ENCODE results near the gene CPTP. TPM values are rescaled to one million over a fixed set of nuclear protein-coding genes. Genes with fewer than 3 reads are reported as not detected.

The CPTP gene
- total RNA-seq, 1 experiment from 2014 or later = 141 TPM

DNA sequence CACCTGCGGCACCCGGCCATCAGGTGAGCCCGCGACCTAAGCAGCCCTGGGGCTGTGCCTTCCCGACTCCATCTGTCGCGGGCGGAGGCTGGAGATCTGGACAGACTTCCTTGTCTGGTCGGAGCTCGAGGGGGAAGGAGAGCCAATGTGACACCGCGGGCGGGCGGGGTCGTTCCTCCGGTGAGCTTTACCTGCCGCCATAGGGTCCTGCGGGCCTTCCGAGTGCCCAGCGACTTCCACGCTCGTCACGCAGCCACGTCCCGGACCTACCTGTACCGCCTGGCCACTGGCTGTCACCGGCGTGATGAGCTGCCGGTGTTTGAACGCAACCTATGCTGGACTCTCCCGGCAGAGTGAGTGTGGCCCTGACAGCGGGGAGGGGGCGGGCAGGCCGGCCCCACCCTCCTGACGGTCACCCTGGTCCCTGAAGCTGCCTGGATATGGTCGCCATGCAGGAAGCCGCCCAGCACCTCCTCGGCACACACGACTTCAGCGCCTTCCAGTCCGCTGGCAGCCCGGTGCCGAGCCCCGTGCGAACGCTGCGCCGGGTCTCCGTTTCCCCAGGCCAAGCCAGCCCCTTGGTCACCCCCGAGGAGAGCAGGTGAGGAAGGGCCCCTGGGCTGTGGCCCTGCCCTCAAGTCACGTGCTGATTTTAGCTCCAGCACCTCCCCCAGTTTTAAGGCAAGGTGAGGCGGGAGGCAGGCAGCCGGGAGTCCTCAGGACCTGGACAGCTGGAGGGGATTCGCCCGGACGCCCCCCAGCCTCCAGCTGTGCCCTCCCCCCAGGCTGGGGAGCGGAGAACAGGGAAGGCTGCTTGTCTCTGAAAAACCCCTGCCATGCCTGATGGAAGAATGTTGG lies 15.1 kb upstream of the CPTP start:
- Histone ChIP-seq H4K20me1 (ENCODE audit: low read length) (peaks cover 11% of the 10 kb centered on the region), H3K79me2 (ENCODE audit: low read length) (peaks cover 62% of the 10 kb centered on the region), H3K27ac (ENCODE audit: low read length) (peak overlapping the region; percentile 60), H3K9ac (ENCODE audit: low read length) (peak overlapping the region; percentile 93), H3K4me3 (ENCODE audit: low read length) (peak overlapping the region; percentile 96), H3K36me3 (ENCODE audit: low read depth, low read length) (peaks cover 24% of the 10 kb centered on the region; the same call in 1 of the 2 replicates), H3K4me1 (ENCODE audit: insufficient read depth, low read length) (peaks cover 33% of the 10 kb centered on the region), H3K27me3 (ENCODE audit: low read length) (no peaks in the 10 kb centered on the region), H2AFZ (ENCODE audit: low read length) (peak overlapping the region; percentile 83), H3F3A (ENCODE audit: low read length, unreplicated experiment) (no peaks in the 10 kb centered on the region), H3K9me3 (ENCODE audit: low read length) (no peaks in the 10 kb centered on the region), H3K4me2 (ENCODE audit: low read length) (peak overlapping the region; percentile 95), H3K9me2 (replicated peaks; ENCODE audit: low read length) (no peaks in the 10 kb centered on the region)
- no TSS peak for BruUV-seq (replicated peaks)
- POLR2A ChIA-PET (ENCODE audit: unreplicated experiment) = interaction anchor here (0.6 to 0.7 kb wide), 3 partner anchors 9 to 26 kb away, joined by 3 to 4 read pairs (median 3); no protein-coding TSS in a partner anchor
- ATAC-seq (peak; percentile 2), DNase-seq (peak; percentile 50)
- TF ChIP-seq, protein P1, sequence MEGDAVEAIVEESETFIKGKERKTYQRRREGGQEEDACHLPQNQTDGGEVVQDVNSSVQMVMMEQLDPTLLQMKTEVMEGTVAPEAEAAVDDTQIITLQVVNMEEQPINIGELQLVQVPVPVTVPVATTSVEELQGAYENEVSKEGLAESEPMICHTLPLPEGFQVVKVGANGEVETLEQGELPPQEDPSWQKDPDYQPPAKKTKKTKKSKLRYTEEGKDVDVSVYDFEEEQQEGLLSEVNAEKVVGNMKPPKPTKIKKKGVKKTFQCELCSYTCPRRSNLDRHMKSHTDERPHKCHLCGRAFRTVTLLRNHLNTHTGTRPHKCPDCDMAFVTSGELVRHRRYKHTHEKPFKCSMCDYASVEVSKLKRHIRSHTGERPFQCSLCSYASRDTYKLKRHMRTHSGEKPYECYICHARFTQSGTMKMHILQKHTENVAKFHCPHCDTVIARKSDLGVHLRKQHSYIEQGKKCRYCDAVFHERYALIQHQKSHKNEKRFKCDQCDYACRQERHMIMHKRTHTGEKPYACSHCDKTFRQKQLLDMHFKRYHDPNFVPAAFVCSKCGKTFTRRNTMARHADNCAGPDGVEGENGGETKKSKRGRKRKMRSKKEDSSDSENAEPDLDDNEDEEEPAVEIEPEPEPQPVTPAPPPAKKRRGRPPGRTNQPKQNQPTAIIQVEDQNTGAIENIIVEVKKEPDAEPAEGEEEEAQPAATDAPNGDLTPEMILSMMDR (conservative IDR thresholded peaks at IDR 0.05; ENCODE audit: low read depth, low read length) = no peak
- TF ChIP-seq EZH2 (IDR thresholded peaks at IDR 0.05; ENCODE audit: low read length, unreplicated experiment) = no peak
- TF ChIP-seq EZH2phosphoT487 (IDR thresholded peaks at IDR 0.05; ENCODE audit: borderline replicate concordance, low read length) = no peak
- intact Hi-C loops (cut with micrococcal nuclease) = loop anchor here (2.0 kb wide), 1 partner anchor 39 kb away; the partner anchor contains the start of gene DVL1
- CTCF ChIA-PET = interaction anchor here (0.6 to 0.7 kb wide), 2 partner anchors 16 to 45 kb away, joined by 3 read pairs; no protein-coding TSS in a partner anchor

GRCh38 chr1:1310109-1310385 lies 14.6 kb upstream of the CPTP start:
- Histone ChIP-seq H3K27ac (ENCODE audit: low read length) (no peak overlapping the region), H3K9ac (ENCODE audit: low read length) (no peak overlapping the region), H3K4me2 (ENCODE audit: low read length) (peak overlapping the region; percentile 95), H3F3A (ENCODE audit: low read length, unreplicated experiment) (no peaks in the 10 kb centered on the region), H4K20me1 (ENCODE audit: low read length) (peaks cover 11% of the 10 kb centered on the region), H3K36me3 (ENCODE audit: low read depth, low read length) (peaks cover 28% of the 10 kb centered on the region), H3K4me1 (ENCODE audit: insufficient read depth, low read length) (peaks cover 31% of the 10 kb centered on the region), H2AFZ (ENCODE audit: low read length) (no peak overlapping the region), H3K9me2 (replicated peaks; ENCODE audit: low read length) (no peaks in the 10 kb centered on the region), H3K9me3 (ENCODE audit: low read length) (no peaks in the 10 kb centered on the region), H3K79me2 (ENCODE audit: low read length) (peaks cover 62% of the 10 kb centered on the region), H3K4me3 (ENCODE audit: low read length) (peak overlapping the region; percentile 96), H3K27me3 (ENCODE audit: low read length) (no peaks in the 10 kb centered on the region)
- ATAC-seq (no peak), DNase-seq (no peak)
- ChIA-PET CTCF (no interaction called here), POLR2A (ENCODE audit: unreplicated experiment) (interaction anchor here (0.6 to 0.7 kb wide), 2 partner anchors 8 to 27 kb away, joined by 3 read pairs; no protein-coding TSS in a partner anchor)
- BruUV-seq (replicated peaks) = no TSS peak
- TF ChIP-seq, protein P1 (conservative IDR thresholded peaks at IDR 0.05; ENCODE audit: low read depth, low read length) = peak; percentile 36; the same call in 1 of the 2 replicates
- no peak for TF ChIP-seq EZH2phosphoT487 (IDR thresholded peaks at IDR 0.05; ENCODE audit: borderline replicate concordance, low read length)
- intact Hi-C loops (cut with micrococcal nuclease) = no loop called here

All from PC-3 (cell line).